ENCODE data around the gene ANKRD23. TPM values are rescaled to one million over a fixed set of nuclear protein-coding genes. Genes with fewer than 3 reads are reported as not detected.

ANKRD23 gene
- total and polyA plus RNA-seq, 2 of the 13 experiments (the other 11 are each of a cell fraction or from before 2014, with no cell fraction given), result 1.5 to 1.6 TPM

- TF ChIP-seq ZBTB2 (CRISPR knock-in tag; IDR thresholded peaks at IDR 0.05; ENCODE audit: low read depth) (0 out of 2 replicates have a peak, but pooled peaks have one; percentile 18), ZNF224 (CRISPR knock-in tag; IDR thresholded peaks at IDR 0.05) (0 out of 2 replicates have a peak, but pooled peaks have one; percentile 20), TOE1 (CRISPR knock-in tag; IDR thresholded peaks at IDR 0.05) (peak; percentile 64; the same call in 1 of the 2 replicates), FOXK1 (CRISPR knock-in tag; IDR thresholded peaks at IDR 0.05; ENCODE audit: borderline replicate concordance, low read depth) (peak; percentile 23; the same call in 1 of the 2 replicates), ZNF44 (CRISPR knock-in tag; IDR thresholded peaks at IDR 0.05) (no peak), MED8 (CRISPR knock-in tag; IDR thresholded peaks at IDR 0.05; ENCODE audit: insufficient replicate concordance) (peak; percentile 73), ARHGAP35 (CRISPR knock-in tag; IDR thresholded peaks at IDR 0.05; ENCODE audit: borderline replicate concordance) (no peak), REPIN1 (CRISPR knock-in tag; IDR thresholded peaks at IDR 0.05; ENCODE audit: borderline replicate concordance, low read depth) (peak; percentile 34; the same call in 1 of the 2 replicates), BATF2 (CRISPR knock-in tag; IDR thresholded peaks at IDR 0.05) (0 out of 2 replicates have a peak, but pooled peaks have one; percentile 14), TRIM22 (IDR thresholded peaks at IDR 0.05) (no peak), ZNF572 (CRISPR knock-in tag; IDR thresholded peaks at IDR 0.05) (no peak), MYNN (CRISPR knock-in tag; IDR thresholded peaks at IDR 0.05; ENCODE audit: low read depth) (no peak), ZSCAN21 (CRISPR knock-in tag; IDR thresholded peaks at IDR 0.05; ENCODE audit: borderline replicate concordance) (peak; percentile 72), HNF4G (IDR thresholded peaks at IDR 0.05; ENCODE audit: borderline replicate concordance, low read depth, low read length) (no peak), HNF4G (CRISPR knock-in tag; IDR thresholded peaks at IDR 0.05; ENCODE audit: borderline replicate concordance, low read depth) (peak; percentile 33; the same call in 1 of the 2 replicates), MAF1 (CRISPR knock-in tag; IDR thresholded peaks at IDR 0.05; ENCODE audit: borderline replicate concordance) (no peak; the same call in 1 of the 2 replicates), U2AF1 (optimal IDR thresholded peaks at IDR 0.05; ENCODE audit: low read depth, low read length) (no peak), CEBPG (CRISPR knock-in tag; IDR thresholded peaks at IDR 0.05) (peak; percentile 94), FOXP1 (IDR thresholded peaks at IDR 0.05) (no peak), FOXP1 (CRISPR knock-in tag; IDR thresholded peaks at IDR 0.05) (no peak; the same call in 1 of the 2 replicates), ZMAT5 (CRISPR knock-in tag; IDR thresholded peaks at IDR 0.05; ENCODE audit: borderline replicate concordance, low read depth) (no peak), LRRFIP1 (CRISPR knock-in tag; conservative IDR thresholded peaks at IDR 0.05) (no peak), GZF1 (CRISPR knock-in tag; IDR thresholded peaks at IDR 0.05) (no peak), ZNF337 (CRISPR knock-in tag; IDR thresholded peaks at IDR 0.05; ENCODE audit: borderline replicate concordance, low read depth) (no peak)
These were observed 24.9 kb upstream of the ANKRD23 start (continued) for GRCh38 chr2:96868555-96869280.

All from HepG2 (cell line).